ENCODE measurements around the gene MYL2. TPM values are rescaled to one million over a fixed set of nuclear protein-coding genes. Genes with fewer than 3 reads are reported as not detected.
A peak's percentile ranks its signal among the peaks of the same experiment; 100 is the strongest.

Gene MYL2
- total RNA-seq, 3 donors from 2014 or later (not counting 1 experiment from before 2014, with no cell fraction given) = not detected

- TF ChIP-seq CTCF (IDR thresholded peaks at IDR 0.05) = no peak
- Histone ChIP-seq H3K9me3 (ENCODE audit: control insufficient read depth, insufficient read depth, low read length) (no peaks in the 10 kb centered on the region), H3K27ac (ENCODE audit: low read length) (no peak overlapping the region), H3K27me3 (ENCODE audit: control insufficient read depth, insufficient read depth, low read length) (no peaks in the 10 kb centered on the region), H3K4me3 (ENCODE audit: low read length) (no peak overlapping the region), H3K36me3 (ENCODE audit: control insufficient read depth, insufficient read depth, low read length) (no peaks in the 10 kb centered on the region), H3K4me1 (ENCODE audit: control insufficient read depth, insufficient read depth, low read length) (peaks cover 11% of the 10 kb centered on the region)
- H3K4me3 Mint-ChIP-seq = peak overlapping the region; percentile 18
- no peak for ATAC-seq
- intact Hi-C loops (cut with micrococcal nuclease) = loop anchor here (5.0 to 10.0 kb wide), 2 partner anchors 373 to 530 kb away; no protein-coding TSS in a partner anchor
- no peaks in the 10 kb centered on the region for H3K36me3 Mint-ChIP-seq
- H3K4me1 Mint-ChIP-seq = peaks cover 6 to 7% of the 10 kb centered on the region in 2 donors
- H3K27me3 Mint-ChIP-seq (ENCODE audit: low read depth in 2 of 2) = no peaks in the 10 kb centered on the region
- peaks cover 0 to 4% of the 10 kb centered on the region in 2 donors for H3K9me3 Mint-ChIP-seq
- WGBS (ENCODE audit: insufficient coverage) = 91% methylated on average over 6 of the region's 6 CpGs
- DNase-seq = no peak
- H3K27ac Mint-ChIP-seq = no peak overlapping the region
Observed at GRCh38 chr12:110885152-110885840, 35.1 kb downstream of the MYL2 start.

- H3K4me1 Mint-ChIP-seq = peaks cover 6% of the 10 kb centered on the region in 2 donors
- TF ChIP-seq CTCF (IDR thresholded peaks at IDR 0.05) = no peak
- Histone ChIP-seq H3K27ac (ENCODE audit: low read length) (no peak overlapping the region), H3K36me3 (ENCODE audit: control insufficient read depth, insufficient read depth, low read length) (no peaks in the 10 kb centered on the region), H3K4me1 (ENCODE audit: control insufficient read depth, insufficient read depth, low read length) (peaks cover 11% of the 10 kb centered on the region), H3K9me3 (ENCODE audit: control insufficient read depth, insufficient read depth, low read length) (no peaks in the 10 kb centered on the region), H3K4me3 (ENCODE audit: low read length) (no peak overlapping the region), H3K27me3 (ENCODE audit: control insufficient read depth, insufficient read depth, low read length) (no peaks in the 10 kb centered on the region)
- H3K27me3 Mint-ChIP-seq (ENCODE audit: low read depth in 2 of 2) = no peaks in the 10 kb centered on the region
- intact Hi-C loops (cut with micrococcal nuclease) = loop anchor here (10.0 kb wide), 1 partner anchor 528 kb away; no protein-coding TSS in a partner anchor
- no peak for DNase-seq
- peaks cover 0 to 4% of the 10 kb centered on the region in 2 donors for H3K9me3 Mint-ChIP-seq
- no peaks in the 10 kb centered on the region for H3K36me3 Mint-ChIP-seq
- no peak overlapping the region for H3K4me3 Mint-ChIP-seq
- H3K27ac Mint-ChIP-seq = no peak overlapping the region
- 87% methylated on average over 4 of the region's 4 CpGs for WGBS (ENCODE audit: insufficient coverage)
- ATAC-seq = no peak
Observed at GRCh38 chr12:110883251-110883650, 37.1 kb downstream of the MYL2 start.

GRCh38 chr12:110880651-110881050 lies 39.7 kb downstream of the MYL2 start:
- Histone ChIP-seq H3K9me3 (ENCODE audit: control insufficient read depth, insufficient read depth, low read length) (no peaks in the 10 kb centered on the region), H3K4me3 (ENCODE audit: low read length) (no peak overlapping the region), H3K4me1 (ENCODE audit: control insufficient read depth, insufficient read depth, low read length) (no peaks in the 10 kb centered on the region), H3K36me3 (ENCODE audit: control insufficient read depth, insufficient read depth, low read length) (no peaks in the 10 kb centered on the region), H3K27me3 (ENCODE audit: control insufficient read depth, insufficient read depth, low read length) (peaks cover 3% of the 10 kb centered on the region), H3K27ac (ENCODE audit: low read length) (no peak overlapping the region)
- H3K27ac Mint-ChIP-seq = no peak overlapping the region
- 62% methylated on average over 2 of the region's 2 CpGs for WGBS (ENCODE audit: insufficient coverage)
- no peaks in the 10 kb centered on the region for H3K36me3 Mint-ChIP-seq
- TF ChIP-seq CTCF (IDR thresholded peaks at IDR 0.05) = no peak
- intact Hi-C loops (cut with micrococcal nuclease) = loop anchor here (10.0 kb wide), 1 partner anchor 526 kb away; no protein-coding TSS in a partner anchor
- H3K4me1 Mint-ChIP-seq = no peaks in the 10 kb centered on the region
- no peak overlapping the region for H3K4me3 Mint-ChIP-seq
- no peak for ATAC-seq
- peaks cover 0 to 4% of the 10 kb centered on the region in 2 donors for H3K9me3 Mint-ChIP-seq
- H3K27me3 Mint-ChIP-seq (ENCODE audit: low read depth in 2 of 2) = peaks cover 0 to 4% of the 10 kb centered on the region in 2 donors
- no peak for DNase-seq

GRCh38 chr12:110874781-110875180 lies 45.6 kb downstream of the MYL2 start:
- no peaks in the 10 kb centered on the region for H3K9me3 Mint-ChIP-seq
- Histone ChIP-seq H3K27ac (ENCODE audit: low read length) (no peak overlapping the region), H3K4me1 (ENCODE audit: control insufficient read depth, insufficient read depth, low read length) (no peaks in the 10 kb centered on the region), H3K4me3 (ENCODE audit: low read length) (no peak overlapping the region), H3K27me3 (ENCODE audit: control insufficient read depth, insufficient read depth, low read length) (peaks cover 3% of the 10 kb centered on the region), H3K9me3 (ENCODE audit: control insufficient read depth, insufficient read depth, low read length) (no peaks in the 10 kb centered on the region), H3K36me3 (ENCODE audit: control insufficient read depth, insufficient read depth, low read length) (no peaks in the 10 kb centered on the region)
- intact Hi-C loops (cut with micrococcal nuclease) = no loop called here
- no peak overlapping the region for H3K4me3 Mint-ChIP-seq
- no peak overlapping the region for H3K27ac Mint-ChIP-seq
- ATAC-seq = no peak
- H3K4me1 Mint-ChIP-seq = no peaks in the 10 kb centered on the region
- TF ChIP-seq CTCF (IDR thresholded peaks at IDR 0.05) = no peak
- H3K27me3 Mint-ChIP-seq (ENCODE audit: low read depth in 2 of 2) = peaks cover 8 to 14% of the 10 kb centered on the region in 2 donors
- H3K36me3 Mint-ChIP-seq = no peaks in the 10 kb centered on the region
- no peak for DNase-seq
